HG03108 (cell line): ENCODE results near the gene OLFML2A.
"Not testable (repeated sequence)": the region's sequence is repeated elsewhere in the genome, so short reads cannot be mapped to it uniquely, and the experiment has no call there.

Source experiments
- ATAC-seq: cut with Tn5 transposase; IDR thresholded peaks from one replicate; pipeline ENCODE4 v1.9.1; 2021; ENCODE audit warnings: moderate library complexity; ENCODE audit not compliant: unreplicated experiment

OLFML2A gene

GRCh38 chr9:124760719-124761118 is 16.2 kb upstream of the OLFML2A start:
- no peak for ATAC-seq

DNA sequence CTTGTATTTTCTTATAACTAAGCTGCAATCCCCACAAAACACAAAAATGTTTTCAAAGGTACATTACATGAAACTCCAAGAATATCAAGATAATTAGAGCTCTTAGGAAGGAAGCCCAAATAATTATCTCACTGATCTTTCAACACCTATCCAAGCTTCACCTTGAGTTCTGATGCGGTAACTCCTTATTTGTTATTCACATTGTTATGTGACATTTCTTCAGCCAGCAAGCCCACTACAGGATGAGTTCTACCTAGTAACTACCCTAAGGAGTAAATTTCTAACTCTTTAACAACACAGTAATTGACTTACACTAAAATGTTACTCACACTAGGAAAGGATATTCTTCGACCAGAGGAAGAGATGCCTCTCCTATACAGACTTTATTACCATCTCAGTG is 15.7 kb upstream of the OLFML2A start:
- ATAC-seq, result no peak

DNA sequence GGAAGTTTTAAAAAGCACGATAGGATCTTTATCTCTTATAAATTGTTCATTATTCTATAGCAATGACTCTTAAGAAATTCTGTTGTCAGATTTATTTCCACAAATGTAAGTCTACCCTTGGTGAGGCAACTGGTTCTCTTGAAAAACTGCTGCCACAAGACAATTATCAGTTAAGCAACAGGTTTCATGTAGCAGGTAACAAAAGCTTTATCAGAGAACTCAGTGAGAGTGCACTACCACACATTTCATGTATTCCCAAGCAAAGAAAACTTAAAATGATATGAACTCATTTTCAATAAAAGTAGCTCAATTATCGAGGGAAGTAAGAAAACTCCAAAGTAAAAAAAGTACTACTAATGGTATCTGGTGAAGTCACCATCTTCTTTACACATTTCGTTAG is 15.2 kb upstream of the OLFML2A start:
- no peak for ATAC-seq

DNA sequence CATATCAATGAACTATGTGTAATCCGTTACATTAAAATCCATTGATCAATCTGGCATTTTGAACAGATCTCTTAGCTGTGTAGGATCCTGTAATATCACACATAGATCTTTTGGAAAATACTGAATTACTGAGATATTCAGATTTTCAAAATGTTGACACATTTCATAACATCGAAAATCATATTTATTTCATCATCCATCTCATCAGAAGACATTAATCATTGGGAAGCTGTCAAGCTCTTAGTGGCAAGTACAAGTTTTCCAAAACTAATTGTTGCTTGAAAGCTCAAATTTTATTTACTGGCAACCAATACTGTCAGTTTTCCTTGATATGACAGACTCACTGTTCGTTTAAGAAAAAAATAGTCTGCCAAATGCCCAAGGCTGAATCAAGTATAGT is 14.3 kb upstream of the OLFML2A start:
- ATAC-seq, result no peak

GRCh38 chr9:124764774-124765438 is 12.0 kb upstream of the OLFML2A start:
- no peak for ATAC-seq

DNA sequence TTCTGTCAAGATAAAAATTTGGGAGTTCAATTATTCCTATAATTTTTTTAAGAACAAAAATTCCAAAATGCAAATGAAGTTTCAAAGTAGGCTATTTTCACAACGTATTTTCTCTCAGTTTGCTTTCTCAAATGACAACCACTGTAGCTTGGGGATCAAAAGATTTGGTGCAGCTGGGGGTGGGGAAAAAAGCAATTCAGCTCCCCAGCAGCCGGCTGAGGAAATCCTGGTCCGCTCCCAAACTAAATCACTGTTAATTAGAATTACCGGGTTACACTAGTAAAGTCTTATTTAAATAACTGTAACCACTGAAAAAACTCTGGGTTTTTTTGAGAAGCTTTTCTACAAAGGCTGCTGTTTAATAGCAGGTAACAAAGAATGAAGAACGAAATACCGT is 11.5 kb upstream of the OLFML2A start:
- no peak for ATAC-seq

DNA sequence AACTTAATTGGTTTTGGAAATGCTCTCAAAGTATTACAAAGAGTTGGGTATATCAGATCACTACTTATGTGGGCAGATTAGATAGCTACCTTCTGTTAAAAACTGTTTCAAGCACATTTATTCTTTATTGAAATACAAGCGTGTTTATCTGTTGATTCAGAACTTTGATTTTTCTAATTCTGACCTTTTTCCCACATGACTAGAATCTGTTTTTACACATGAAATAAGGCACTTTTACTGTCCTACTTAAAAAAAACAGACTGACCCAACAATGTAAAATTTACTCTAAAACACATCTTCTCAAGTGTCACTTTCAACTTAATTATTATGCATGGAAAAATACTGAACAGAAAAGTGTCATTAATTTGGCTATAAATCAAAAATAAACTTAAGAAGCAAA is 10.6 kb upstream of the OLFML2A start:
- no peak for ATAC-seq

DNA sequence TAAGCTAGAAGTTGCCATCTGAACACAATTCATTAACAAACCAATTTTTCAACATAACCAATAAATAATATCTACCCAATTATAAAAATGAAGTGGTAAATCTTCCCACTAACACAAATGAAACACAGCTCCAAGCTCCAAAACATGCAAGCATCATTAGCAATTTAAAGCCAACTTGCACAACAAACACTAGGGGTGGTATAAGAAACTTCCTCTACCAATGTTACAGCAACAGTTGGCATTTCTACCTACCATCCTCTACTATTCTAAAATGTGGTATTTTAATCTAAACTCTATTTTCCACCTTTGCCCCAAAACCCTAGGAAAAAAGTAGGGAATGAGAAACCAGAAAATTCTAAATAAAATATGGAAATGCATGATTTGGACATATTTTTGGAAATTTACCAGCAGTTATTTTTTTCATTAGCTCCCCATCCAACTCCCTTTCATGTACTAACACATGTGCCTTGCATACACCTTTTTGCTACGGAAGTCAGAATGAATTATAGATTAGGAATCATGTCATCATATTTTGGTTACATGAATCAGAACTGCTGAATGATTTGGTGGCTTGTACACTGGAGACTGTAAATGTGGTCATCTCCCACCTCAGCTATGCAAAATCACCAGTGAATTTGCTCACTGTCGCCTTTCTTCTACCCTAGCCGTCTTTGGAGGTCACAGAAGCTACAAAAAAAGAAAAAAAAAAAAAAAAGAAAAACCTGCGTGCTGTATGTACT is 9.9 kb upstream of the OLFML2A start:
- no peak for ATAC-seq

- ATAC-seq, result no peak
Observed at GRCh38 chr9:124767821-124768220, 9.1 kb upstream of the OLFML2A start.

DNA sequence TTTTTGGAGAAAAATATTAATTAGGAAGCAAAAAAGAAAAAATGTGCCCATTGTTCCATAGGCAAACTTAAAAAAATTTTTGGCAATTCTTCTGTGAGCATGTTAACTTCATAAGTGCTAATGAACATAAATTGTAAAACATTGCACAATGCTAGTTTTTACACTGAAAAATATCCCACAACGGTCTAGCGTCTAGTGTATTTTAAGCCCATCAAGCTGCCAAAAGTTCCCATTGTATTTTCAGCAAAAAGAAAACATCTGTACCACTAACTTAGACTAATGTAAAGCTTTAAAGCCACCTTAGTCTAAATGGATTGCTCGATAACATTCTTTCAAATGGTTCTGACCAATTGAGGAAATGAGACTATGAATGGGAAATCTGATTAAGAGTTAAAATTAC is 8.6 kb upstream of the OLFML2A start:
- no peak for ATAC-seq

GRCh38 chr9:124768750-124769548 is 8.0 kb upstream of the OLFML2A start:
- no peak for ATAC-seq

GRCh38 chr9:124769549-124770358 is 7.2 kb upstream of the OLFML2A start:
- ATAC-seq, result no peak

GRCh38 chr9:124770359-124771020 is 6.4 kb upstream of the OLFML2A start:
- ATAC-seq, result no peak

DNA sequence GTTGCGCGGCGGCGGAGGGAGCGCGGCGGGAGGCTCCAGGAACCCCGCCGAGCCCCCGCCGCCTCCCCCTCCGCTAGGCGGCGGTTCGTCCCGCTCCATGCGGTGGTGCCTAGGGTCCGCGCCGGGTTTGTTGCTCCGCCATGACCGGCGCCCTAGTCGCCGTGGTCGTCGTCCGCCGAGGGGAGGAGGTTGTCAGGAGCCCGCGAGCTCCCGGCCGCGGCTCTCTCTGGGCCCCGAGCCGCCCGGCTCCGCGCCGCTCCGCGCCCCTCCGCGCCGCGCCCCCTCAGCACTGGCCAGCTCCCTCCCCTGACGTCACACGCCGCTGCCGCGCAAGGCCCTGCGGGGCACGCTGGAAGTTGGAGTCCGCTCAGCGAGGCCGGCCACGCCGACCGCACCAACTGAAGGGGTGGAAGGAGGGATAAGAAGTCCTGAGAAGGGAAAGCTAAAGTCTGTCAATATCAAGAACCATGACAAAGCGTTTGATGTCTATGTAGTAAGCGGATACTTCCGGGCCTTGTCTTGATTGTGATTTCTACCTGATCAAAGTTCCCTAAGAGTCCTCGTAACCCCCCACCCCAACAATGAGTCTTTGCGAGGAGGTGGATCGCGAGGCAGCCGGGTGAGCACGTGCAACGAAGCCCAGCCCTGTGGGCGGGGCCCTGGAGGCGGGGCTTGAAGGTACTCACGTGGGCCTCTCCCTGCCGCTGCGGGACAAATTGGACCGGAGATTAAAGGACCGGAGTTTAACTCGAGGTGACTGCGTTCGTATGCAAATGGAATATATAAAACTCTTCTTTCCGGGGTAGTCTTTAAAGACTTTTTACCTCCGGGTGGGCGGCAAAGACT is 5.7 kb upstream of the OLFML2A start, which contains the start of gene NR6A1:
Gene NR6A1, minus strand, starts transcription at position 291 of the 846 bp plus-strand sequence.
- ATAC-seq, result peak; percentile 89

DNA sequence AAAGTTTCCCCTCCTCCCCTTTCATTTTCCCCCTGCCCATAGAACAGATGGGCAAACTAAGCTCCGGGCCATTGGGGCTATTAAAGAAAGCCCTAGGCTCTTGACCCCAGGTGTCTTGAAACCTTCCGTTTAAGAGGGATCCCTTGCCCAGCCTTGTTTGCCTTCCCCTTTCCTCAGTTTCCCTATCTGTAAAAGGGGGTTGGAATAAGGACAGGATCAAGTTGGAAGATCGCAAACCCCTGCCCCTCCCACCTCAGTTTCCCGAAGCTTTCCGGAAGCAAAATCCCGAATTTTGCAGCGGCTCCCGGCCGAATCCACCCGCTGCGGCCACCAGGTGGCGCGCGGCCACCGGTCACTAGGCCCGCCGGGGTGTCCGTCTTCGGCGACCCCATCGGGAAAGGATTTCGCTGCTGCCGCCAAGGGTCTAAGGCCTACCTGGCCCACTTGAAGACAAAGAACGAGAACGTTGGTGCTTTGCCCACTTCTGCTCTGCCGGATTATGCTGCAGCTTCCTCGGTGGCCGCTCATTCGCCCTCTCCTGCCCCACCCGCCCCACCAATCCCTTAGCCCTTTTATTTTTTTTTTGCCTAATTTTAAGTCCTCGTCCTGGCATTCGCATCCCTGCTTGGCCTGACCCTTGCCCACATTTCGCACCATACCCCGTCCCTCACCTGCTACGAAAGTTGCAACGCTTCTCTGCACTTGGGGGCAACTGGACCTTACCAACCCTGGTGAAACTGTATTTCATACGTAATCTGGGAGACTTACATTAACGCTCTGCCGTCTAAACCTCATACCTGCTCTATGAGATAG is 4.9 kb upstream of the OLFML2A start:
- no peak for ATAC-seq

DNA sequence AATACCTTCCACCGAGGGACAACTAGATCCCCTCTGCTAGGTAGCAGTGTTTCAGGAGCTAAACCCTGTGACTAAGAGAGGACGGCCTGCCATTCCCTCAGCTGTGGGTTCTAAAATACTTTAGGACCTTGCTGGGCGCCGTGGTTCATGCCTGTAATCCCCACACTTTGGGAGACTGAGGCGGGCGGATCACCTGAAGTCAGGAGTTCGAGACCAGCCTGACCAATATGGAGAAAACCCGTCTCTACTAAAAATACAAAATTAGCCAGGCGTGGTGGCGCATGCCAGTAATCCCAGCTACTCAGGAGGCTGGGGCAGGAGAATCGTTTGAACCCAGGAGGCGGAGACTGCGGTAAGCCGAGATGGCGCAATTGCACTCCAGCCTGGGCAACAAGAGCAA is 4.1 kb upstream of the OLFML2A start:
- not testable (repeated sequence) for ATAC-seq

DNA sequence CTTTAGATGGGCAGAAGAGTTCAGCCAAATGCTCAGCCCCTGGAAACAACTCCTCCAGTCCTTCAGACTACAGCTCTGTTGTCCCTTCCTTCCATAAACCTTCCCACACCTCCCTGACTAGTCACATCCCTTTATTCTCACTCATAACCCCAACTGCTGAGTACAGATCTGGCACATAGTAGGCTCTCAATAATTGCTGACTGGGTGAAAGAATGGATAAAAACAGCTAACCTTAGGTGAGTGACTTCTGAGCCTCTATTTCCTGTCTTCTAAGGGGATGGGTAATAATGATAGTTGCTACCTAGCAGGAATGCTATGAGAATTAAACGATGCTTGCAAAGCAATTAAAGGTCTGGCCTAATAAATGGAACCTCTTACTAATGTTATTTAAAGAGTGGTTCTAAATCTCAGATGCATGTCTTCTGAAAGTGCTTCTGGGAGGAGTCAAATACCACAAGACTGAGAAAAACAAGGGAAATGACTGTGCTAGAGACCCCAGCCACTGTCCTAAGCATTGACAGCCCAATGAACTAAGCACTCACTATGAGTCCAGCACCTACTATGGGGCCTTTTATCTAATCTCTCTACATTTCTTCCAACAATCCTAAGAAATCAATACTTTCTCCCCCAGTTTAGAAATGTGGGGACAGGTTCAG is 3.3 kb upstream of the OLFML2A start:
- no peak for ATAC-seq
